HepG2 (cell line): ENCODE data around the gene SERPINE2.

ENCODE experiments used
- MAX ChIP-seq: IDR thresholded peaks from 2 replicates; pipeline ENCODE4 v1.6.1; 2012; ENCODE audit warnings: inconsistent platforms
- MXD4 ChIP-seq: IDR thresholded peaks from 2 replicates; pipeline ENCODE4 v1.6.1; 2016; ENCODE audit warnings: mild to moderate bottlenecking, missing biosample characterization, missing genetic modification reagents
- POLR2A ChIP-seq, 2 experiments: IDR thresholded peaks; 2 replicates each; pipeline ENCODE4 v1.6.1; 2011; ENCODE audit warnings: low read depth in 2 of 2, low read length in 2 of 2, mild to moderate bottlenecking in 1 of 2, moderate library complexity in 1 of 2; ENCODE audit not compliant: insufficient read depth in 1 of 2

GRCh38 chr2:223937535-223937934, 101.6 kb downstream of the SERPINE2 start:
- no peak for TF ChIP-seq MAX
- no peak for TF ChIP-seq POLR2A (IDR thresholded peaks at IDR 0.05; ENCODE audit: insufficient read depth in 1 of 2, low read depth in 2 of 2, low read length in 2 of 2)
- no peak for TF ChIP-seq MXD4
